ENCODE measurements around the gene RSRC1.

DNA sequence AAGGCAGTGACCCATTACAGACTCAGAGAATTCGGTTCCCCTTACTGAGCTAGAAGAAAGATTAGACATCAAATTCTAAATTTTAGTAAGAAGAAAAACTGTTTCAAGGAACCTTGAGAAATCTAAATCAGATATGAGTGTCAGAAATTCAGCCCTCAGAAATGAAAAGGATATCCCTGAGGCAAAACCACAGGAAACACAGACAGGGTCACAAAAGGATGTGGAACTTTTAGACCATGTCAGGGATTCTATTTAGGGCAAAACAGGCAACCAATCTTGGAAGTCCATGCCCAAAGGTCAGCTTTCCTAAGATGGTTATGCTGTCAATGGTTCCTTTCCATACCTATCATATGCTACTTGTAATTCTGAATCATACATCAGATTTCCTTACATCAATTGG lies 35.3 kb upstream of the RSRC1 start:
- TF ChIP-seq EP300 (IDR thresholded peaks at IDR 0.05; ENCODE audit: borderline replicate concordance) (no peak), CREB1 (IDR thresholded peaks at IDR 0.05; ENCODE audit: low read depth) (no peak), TAF1 (IDR thresholded peaks at IDR 0.05; ENCODE audit: low read depth) (no peak), NFIC (IDR thresholded peaks at IDR 0.05) (no peak), TCF12 (IDR thresholded peaks at IDR 0.05; ENCODE audit: low read depth) (no peak)

Measured in Ishikawa (cell line).